ENCODE data around the gene SFT2D1. TPM values are rescaled to one million over a fixed set of nuclear protein-coding genes. Genes with fewer than 3 reads are reported as not detected.

The SFT2D1 gene
- total and polyA plus RNA-seq, 9 of the 15 experiments (the other 6 are each of a cell fraction or from before 2014, with no cell fraction given), result 54.4 to 140 (median 74.6) TPM

DNA sequence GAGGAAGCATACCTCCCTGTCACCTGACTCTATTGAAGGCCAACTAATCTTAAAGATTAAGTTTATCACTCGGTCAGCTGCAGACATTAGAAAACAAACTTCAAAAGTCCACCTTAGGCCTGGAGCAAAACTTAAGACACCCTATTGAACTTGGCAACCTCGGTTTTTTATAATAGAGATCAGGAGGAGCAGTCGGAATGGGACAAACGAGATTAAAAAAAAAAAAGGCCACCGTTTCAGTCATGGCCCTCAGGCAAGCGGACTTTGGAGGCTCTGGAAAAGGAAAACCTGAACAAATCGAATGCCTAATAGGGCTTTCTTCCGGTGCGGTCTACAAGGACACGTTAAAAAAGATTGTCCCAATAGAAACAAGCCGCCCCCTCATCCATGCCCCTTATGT, 26.9 kb downstream of the SFT2D1 start:
- Histone ChIP-seq H3K4me1 (replicated peaks in 1 of 2; ENCODE audit: control insufficient read depth in 2 of 2, insufficient read depth in 2 of 2, low read length in 2 of 2) (peaks cover 13% of the 10 kb centered on the region in 2 experiments), H3K9ac (ENCODE audit: insufficient read depth in 1 of 2, low read depth in 2 of 2, low read length in 2 of 2) (no peak overlapping the region), H3K9me3 (replicated peaks; ENCODE audit: control insufficient read depth, insufficient read depth, low read depth, low read length) (no peaks in the 10 kb centered on the region), H3K4me3 (no peak overlapping the region), H3K9me1 (ENCODE audit: control insufficient read depth, insufficient read depth, low read length) (no peaks in the 10 kb centered on the region), H4K20me1 (replicated peaks; ENCODE audit: control insufficient read depth, insufficient read depth, low read length) (no peaks in the 10 kb centered on the region), H3K4me2 (ENCODE audit: insufficient read depth, low read length) (no peak overlapping the region), H3K36me3 (ENCODE audit: control insufficient read depth, insufficient read depth, low read length) (peaks cover 7% of the 10 kb centered on the region; the same call in 1 of the 3 replicates), H3K79me2 (ENCODE audit: control insufficient read depth, insufficient read depth, low read length) (no peaks in the 10 kb centered on the region), H3K27ac (ENCODE audit: extremely low read depth, low read depth, low read length) (no peak overlapping the region), H3K27me3 (ENCODE audit: control insufficient read depth in 2 of 2, insufficient read depth in 2 of 2, low read length in 2 of 2) (peaks cover 3 to 4% of the 10 kb centered on the region in 2 experiments; a peak in 2 of 5 replicates), H2AFZ (ENCODE audit: low read depth, low read length) (no peak overlapping the region)
- in situ Hi-C loops (cut with MboI) (no loop called here), intact Hi-C loops (cut with micrococcal nuclease) (no loop called here)
- no peak for ATAC-seq
- TF ChIP-seq, protein P1, sequence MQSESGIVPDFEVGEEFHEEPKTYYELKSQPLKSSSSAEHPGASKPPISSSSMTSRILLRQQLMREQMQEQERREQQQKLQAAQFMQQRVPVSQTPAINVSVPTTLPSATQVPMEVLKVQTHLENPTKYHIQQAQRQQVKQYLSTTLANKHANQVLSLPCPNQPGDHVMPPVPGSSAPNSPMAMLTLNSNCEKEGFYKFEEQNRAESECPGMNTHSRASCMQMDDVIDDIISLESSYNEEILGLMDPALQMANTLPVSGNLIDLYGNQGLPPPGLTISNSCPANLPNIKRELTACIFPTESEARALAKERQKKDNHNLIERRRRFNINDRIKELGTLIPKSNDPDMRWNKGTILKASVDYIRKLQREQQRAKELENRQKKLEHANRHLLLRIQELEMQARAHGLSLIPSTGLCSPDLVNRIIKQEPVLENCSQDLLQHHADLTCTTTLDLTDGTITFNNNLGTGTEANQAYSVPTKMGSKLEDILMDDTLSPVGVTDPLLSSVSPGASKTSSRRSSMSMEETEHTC (IDR thresholded peaks at IDR 0.05), result no peak
- TF ChIP-seq KAT8 (IDR thresholded peaks at IDR 0.05; ENCODE audit: low read depth) (no peak), ILF3 (IDR thresholded peaks at IDR 0.05; ENCODE audit: borderline replicate concordance) (no peak), ZNF41 (CRISPR knock-in tag; conservative IDR thresholded peaks at IDR 0.05) (no peak), ZNF507 (tag; conservative IDR thresholded peaks at IDR 0.05) (no peak), MXI1 (IDR thresholded peaks at IDR 0.05; ENCODE audit: low read depth, low read length) (no peak), ZNF121 (CRISPR knock-in tag; conservative IDR thresholded peaks at IDR 0.05) (no peak), GABPA (tag; conservative IDR thresholded peaks at IDR 0.05; ENCODE audit: low read depth) (no peak), RAD21 (CRISPR knock-in tag; conservative IDR thresholded peaks at IDR 0.05 in 1 of 2, IDR thresholded peaks at IDR 0.05 in 1 of 2) (no peak), ZNF76 (CRISPR knock-in tag; IDR thresholded peaks at IDR 0.05; ENCODE audit: borderline replicate concordance) (no peak)
- TF ChIP-seq, protein P2, sequence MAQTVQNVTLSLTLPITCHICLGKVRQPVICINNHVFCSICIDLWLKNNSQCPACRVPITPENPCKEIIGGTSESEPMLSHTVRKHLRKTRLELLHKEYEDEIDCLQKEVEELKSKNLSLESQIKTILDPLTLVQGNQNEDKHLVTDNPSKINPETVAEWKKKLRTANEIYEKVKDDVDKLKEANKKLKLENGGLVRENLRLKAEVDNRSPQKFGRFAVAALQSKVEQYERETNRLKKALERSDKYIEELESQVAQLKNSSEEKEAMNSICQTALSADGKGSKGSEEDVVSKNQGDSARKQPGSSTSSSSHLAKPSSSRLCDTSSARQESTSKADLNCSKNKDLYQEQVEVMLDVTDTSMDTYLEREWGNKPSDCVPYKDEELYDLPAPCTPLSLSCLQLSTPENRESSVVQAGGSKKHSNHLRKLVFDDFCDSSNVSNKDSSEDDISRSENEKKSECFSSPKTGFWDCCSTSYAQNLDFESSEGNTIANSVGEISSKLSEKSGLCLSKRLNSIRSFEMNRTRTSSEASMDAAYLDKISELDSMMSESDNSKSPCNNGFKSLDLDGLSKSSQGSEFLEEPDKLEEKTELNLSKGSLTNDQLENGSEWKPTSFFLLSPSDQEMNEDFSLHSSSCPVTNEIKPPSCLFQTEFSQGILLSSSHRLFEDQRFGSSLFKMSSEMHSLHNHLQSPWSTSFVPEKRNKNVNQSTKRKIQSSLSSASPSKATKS (CRISPR knock-in tag; IDR thresholded peaks at IDR 0.05), result no peak
- TF ChIP-seq, protein P3, sequence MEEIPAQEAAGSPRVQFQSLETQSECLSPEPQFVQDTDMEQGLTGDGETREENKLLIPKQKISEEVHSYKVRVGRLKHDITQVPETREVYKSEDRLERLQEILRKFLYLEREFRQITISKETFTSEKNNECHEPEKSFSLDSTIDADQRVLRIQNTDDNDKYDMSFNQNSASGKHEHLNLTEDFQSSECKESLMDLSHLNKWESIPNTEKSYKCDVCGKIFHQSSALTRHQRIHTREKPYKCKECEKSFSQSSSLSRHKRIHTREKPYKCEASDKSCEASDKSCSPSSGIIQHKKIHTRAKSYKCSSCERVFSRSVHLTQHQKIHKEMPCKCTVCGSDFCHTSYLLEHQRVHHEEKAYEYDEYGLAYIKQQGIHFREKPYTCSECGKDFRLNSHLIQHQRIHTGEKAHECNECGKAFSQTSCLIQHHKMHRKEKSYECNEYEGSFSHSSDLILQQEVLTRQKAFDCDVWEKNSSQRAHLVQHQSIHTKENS (CRISPR knock-in tag; IDR thresholded peaks at IDR 0.05), result no peak
- TF ChIP-seq, protein P4, sequence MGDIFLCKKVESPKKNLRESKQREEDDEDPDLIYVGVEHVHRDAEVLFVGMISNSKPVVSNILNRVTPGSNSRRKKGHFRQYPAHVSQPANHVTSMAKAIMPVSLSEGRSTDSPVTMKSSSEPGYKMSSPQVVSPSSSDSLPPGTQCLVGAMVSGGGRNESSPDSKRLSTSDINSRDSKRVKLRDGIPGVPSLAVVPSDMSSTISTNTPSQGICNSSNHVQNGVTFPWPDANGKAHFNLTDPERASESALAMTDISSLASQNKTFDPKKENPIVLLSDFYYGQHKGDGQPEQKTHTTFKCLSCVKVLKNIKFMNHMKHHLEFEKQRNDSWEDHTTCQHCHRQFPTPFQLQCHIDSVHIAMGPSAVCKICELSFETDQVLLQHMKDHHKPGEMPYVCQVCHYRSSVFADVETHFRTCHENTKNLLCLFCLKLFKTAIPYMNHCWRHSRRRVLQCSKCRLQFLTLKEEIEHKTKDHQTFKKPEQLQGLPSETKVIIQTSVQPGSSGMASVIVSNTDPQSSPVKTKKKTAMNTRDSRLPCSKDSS (IDR thresholded peaks at IDR 0.05; ENCODE audit: low read depth, partially characterized antibody), result no peak
- TF ChIP-seq, protein P5, sequence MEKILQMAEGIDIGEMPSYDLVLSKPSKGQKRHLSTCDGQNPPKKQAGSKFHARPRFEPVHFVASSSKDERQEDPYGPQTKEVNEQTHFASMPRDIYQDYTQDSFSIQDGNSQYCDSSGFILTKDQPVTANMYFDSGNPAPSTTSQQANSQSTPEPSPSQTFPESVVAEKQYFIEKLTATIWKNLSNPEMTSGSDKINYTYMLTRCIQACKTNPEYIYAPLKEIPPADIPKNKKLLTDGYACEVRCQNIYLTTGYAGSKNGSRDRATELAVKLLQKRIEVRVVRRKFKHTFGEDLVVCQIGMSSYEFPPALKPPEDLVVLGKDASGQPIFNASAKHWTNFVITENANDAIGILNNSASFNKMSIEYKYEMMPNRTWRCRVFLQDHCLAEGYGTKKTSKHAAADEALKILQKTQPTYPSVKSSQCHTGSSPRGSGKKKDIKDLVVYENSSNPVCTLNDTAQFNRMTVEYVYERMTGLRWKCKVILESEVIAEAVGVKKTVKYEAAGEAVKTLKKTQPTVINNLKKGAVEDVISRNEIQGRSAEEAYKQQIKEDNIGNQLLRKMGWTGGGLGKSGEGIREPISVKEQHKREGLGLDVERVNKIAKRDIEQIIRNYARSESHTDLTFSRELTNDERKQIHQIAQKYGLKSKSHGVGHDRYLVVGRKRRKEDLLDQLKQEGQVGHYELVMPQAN (IDR thresholded peaks at IDR 0.05; ENCODE audit: borderline replicate concordance), result no peak
- no TSS peak for BruUV-seq (replicated peaks)
- DNase-seq (ENCODE audit: extremely low read depth in 1 of 4, low spot score in 3 of 4), result no peak
- FAIRE-seq, result no peak
- ChIA-PET POLR2A (no interaction called here), CTCF (ENCODE audit: low intra/inter-chr PET ratio) (no interaction called here)
- WGBS (ENCODE audit: insufficient coverage, low coverage, missing lambda C conversion rate), result 37% methylated on average over 11 of the region's 11 CpGs
